NK-92 treated with Interleukin-12 subunit alpha and Interleukin-12 subunit beta, amount 100 ng/mL, for 24 hours (cell line): ENCODE measurements around the gene SMARCE1.

ENCODE experiments used
- DNase-seq: peaks from one replicate; lab custom pipeline; 2025; lab: John Stamatoyannopoulos, UW

The SMARCE1 gene

DNA sequence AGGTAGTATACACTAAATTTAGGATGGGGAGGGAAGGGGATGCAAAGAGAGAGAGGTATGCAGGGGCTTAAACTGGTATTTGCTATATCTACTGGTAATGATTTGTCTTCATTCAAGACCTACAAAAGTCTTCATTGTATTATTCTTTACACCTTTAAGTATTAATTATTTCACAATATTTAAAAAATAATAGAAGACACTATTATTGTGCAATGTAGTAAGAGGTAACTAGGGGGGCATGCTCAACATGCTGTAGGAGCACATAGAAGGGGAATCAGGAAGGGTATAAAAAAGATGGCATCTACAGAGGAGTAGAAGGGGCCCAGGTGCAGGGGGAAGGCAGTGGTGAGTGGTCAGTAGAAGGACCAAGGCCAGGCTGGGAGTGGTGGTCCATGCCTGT, 67.5 kb downstream of the SMARCE1 start:
- no peak for DNase-seq

DNA sequence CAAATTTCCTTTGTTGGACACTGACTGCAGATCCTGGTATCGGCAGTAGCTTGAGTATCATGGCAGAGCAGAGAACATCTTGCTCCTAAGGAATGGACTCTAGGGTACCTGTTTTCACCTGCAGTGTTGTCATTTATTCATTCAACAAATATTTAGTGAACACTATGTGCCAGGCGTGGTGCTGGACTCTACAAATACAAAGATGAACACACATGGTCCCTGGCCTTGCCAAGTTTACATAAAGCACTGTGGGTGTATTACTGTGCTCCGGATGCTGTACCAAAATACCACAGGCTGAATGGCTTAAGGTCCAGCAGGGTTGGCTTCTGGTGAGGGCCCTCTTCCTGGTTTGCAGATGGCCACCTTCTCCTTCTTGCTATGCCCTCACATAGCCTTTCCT, 68.1 kb downstream of the SMARCE1 start:
- no peak for DNase-seq

DNA sequence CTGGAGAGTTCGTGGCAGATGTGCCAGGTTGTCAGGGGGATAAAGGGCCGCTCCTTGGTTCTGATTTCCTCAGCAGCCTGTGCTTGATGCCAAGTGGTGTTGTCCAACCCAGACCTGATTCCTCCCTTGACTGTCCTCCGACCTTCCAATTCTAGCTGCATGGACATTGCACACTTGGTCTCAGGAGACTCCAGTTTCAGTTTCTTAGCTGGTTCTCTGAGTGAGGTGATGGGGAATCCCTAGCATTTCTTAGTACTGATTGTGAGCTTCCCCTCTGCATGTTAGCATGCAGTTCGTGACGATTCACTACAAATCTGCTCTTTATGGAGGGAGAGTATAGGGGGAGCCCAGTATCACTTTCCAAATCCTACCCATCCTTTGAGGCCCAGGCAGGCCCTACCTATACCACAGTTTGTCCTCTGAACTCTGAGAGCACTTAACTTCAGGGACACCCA, 70.0 kb downstream of the SMARCE1 start:
- no peak for DNase-seq

DNA sequence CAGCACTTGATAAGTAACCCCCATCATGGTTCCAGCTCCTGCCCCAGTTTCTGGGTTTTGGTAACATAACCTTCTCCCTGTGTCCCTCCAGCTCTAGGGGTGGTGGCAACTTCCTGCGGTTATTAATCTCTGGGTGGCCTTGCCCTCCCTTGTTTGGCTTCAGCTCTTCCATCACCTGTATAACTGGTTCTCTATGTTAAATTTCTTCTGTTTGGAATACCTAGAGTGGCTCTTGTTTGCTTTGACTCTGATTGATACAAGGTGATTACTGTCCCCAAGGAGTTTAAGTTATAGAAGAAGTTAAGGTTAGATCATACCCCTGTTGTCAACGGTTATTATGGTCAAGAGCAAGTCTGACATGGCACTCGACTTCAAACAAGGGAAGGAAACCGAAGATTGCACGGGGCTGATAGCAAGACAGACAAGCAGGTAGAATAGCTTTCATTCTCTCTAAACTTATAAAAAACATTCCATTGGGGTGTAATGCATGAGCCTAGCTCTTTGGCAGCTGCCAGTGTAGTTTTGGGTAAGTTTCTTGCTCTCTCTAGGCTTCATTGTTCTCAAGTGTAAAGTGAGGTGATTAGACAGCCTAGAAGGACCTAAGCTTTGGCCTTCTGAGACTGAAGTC, 71.4 kb downstream of the SMARCE1 start:
- DNase-seq = no peak
